GM12878 (cell line): ENCODE data around the gene HPF1. TPM values are rescaled to one million over a fixed set of nuclear protein-coding genes. Genes with fewer than 3 reads are reported as not detected.

ENCODE experiments used
- ATAC-seq: fragments of 200-7000 bp; cut with Tn5 transposase; 3 replicates; pipeline ENCODE4 v1.9.1; 2020; ENCODE audit warnings: mild to moderate bottlenecking, moderate library complexity
- BruUV-seq: library from RNA; stranded (reverse); fragments of 400-500 nt; replicated peaks from 2 replicates; lab custom pipeline; 2021; lab: Mats Ljungman, UMichigan
- CTCF ChIA-PET: fragments of 300-600 bp; sonication (Branson Sonifier 250); formaldehyde crosslinking; extraction: SDS; loops from one replicate; lab custom pipeline; 2021; ENCODE audit warnings: inconsistent platforms; lab: Yijun Ruan, JAX
- POLR2A ChIA-PET: fragments of 350-600 bp; formaldehyde crosslinking; extraction: SDS; loops from one replicate; lab custom pipeline; 2021; ENCODE audit warnings: inconsistent platforms; lab: Charles Lee
- RAD21 ChIA-PET: fragments of 300-600 bp; sonication (Branson Sonifier 250); formaldehyde crosslinking; loops from one replicate; lab custom pipeline; 2023; ENCODE audit warnings: antibody characterized with exemption; ENCODE audit not compliant: unreplicated experiment; lab: Charles Lee
- SMC1A ChIA-PET: fragments of 300-600 bp; sonication (Branson Sonifier 250); formaldehyde crosslinking; loops from one replicate; lab custom pipeline; 2023; ENCODE audit not compliant: unreplicated experiment, uncharacterized antibody; lab: Charles Lee
- DNase-seq: peaks from one replicate; pipeline ENCODE4 v3.0.0-alpha.2; 2011; ENCODE audit warnings: low read depth, low spot score
- FAIRE-seq: peaks from 3 replicates; lab custom pipeline; 2011; peaks lifted over from hg19 to GRCh38; lab: Jason Lieb, UNC
- H2AFZ ChIP-seq: 2 replicates; pipeline ENCODE4 v1.6.0; 2011; ENCODE audit warnings: low read depth, low read length, control low read depth; ENCODE audit not compliant: control insufficient read depth
- H3K27ac ChIP-seq: 2 replicates; pipeline ENCODE4 v1.5.1; 2011; ENCODE audit warnings: control low read depth; ENCODE audit not compliant: control insufficient read depth, insufficient read depth
- H3K27me3 ChIP-seq, 2 experiments: replicated peaks in 1 of 2; 2 replicates each; pipeline versions ENCODE4 v1.6.0 to v1.6.1; 2011; ENCODE audit warnings: low read length in 1 of 2; ENCODE audit not compliant: control insufficient read depth in 2 of 2, insufficient read depth in 2 of 2
- H3K36me3 ChIP-seq, 2 experiments: 2 replicates each; pipeline ENCODE4 v1.5.1; 2011; ENCODE audit warnings: low read length in 1 of 2; ENCODE audit not compliant: control insufficient read depth in 2 of 2, insufficient read depth in 2 of 2
- H3K4me1 ChIP-seq: 2 replicates; pipeline ENCODE4 v1.6.1; 2011; ENCODE audit warnings: mild to moderate bottlenecking, low read length, moderate library complexity, mixed read lengths; ENCODE audit not compliant: control insufficient read depth, insufficient read depth
- H3K4me2 ChIP-seq: 2 replicates; pipeline ENCODE4 v1.6.0; 2011; ENCODE audit warnings: control low read depth; ENCODE audit not compliant: control insufficient read depth, insufficient read depth
- H3K4me3 ChIP-seq: fragments of 200-600 bp; sonication (generic); 2 replicates; pipeline ENCODE4 v1.5.1; 2016
- H3K79me2 ChIP-seq: 2 replicates; pipeline ENCODE4 v1.6.0; 2011; ENCODE audit warnings: low read length; ENCODE audit not compliant: control insufficient read depth, insufficient read depth
- H3K9ac ChIP-seq: 2 replicates; pipeline ENCODE4 v1.8.0; 2011; ENCODE audit warnings: low read length, control low read depth, mixed read lengths; ENCODE audit not compliant: control insufficient read depth, insufficient read depth
- H3K9me3 ChIP-seq: replicated peaks from 3 replicates; pipeline ENCODE4 v1.5.1; 2011; ENCODE audit warnings: mild to moderate bottlenecking, low read length; ENCODE audit not compliant: control insufficient read depth, insufficient read depth
- H4K20me1 ChIP-seq: 2 replicates; pipeline ENCODE4 v1.6.0; 2011; ENCODE audit not compliant: control insufficient read depth, insufficient read depth
- FOXM1 ChIP-seq: IDR thresholded peaks from 2 replicates; pipeline ENCODE4 v1.6.1; 2012; ENCODE audit warnings: low read depth, mild to moderate bottlenecking, inconsistent platforms, low read length, moderate library complexity
- KDM1A ChIP-seq: fragments of 200-600 bp; sonication (generic); IDR thresholded peaks from 2 replicates; pipeline ENCODE4 v1.6.1; 2016; ENCODE audit warnings: borderline replicate concordance
- MEF2A ChIP-seq: IDR thresholded peaks from 2 replicates; pipeline ENCODE4 v1.6.1; 2011; ENCODE audit warnings: low read depth, mild to moderate bottlenecking, low read length, moderate library complexity; ENCODE audit not compliant: insufficient read depth
- MTA2 ChIP-seq: fragments of 450-650 bp; IDR thresholded peaks from 2 replicates; pipeline ENCODE4 v1.6.1; 2016; ENCODE audit warnings: low read depth, mild to moderate bottlenecking, moderate library complexity
- RAD21 ChIP-seq: IDR thresholded peaks from 2 replicates; pipeline ENCODE4 v1.6.1; 2011; ENCODE audit warnings: mild to moderate bottlenecking, low read depth, low read length, moderate library complexity; ENCODE audit not compliant: insufficient read depth
- SMARCA5 ChIP-seq: fragments of 450-650 bp; IDR thresholded peaks from 2 replicates; pipeline ENCODE4 v1.6.1; 2017; ENCODE audit warnings: mild to moderate bottlenecking
- ZSCAN29 ChIP-seq: fragments of 450-650 bp; IDR thresholded peaks from 2 replicates; pipeline ENCODE4 v1.6.1; 2017; ENCODE audit warnings: mild to moderate bottlenecking, moderate library complexity
- WGBS: methylation state at CpG from one replicate; pipeline ENCODE4 v1.1.6; 2016; ENCODE audit warnings: low lambda C conversion rate; ENCODE audit not compliant: insufficient replicate concordance, insufficient coverage; ENCODE audit errors: missing lambda C conversion rate; 5-methylcytosine and 5-hydroxymethylcytosine counted together
- in situ Hi-C: fragments of 300-500 bp; cut with MboI; formaldehyde crosslinking; loops from 9 replicates; pipeline ENCODE4 v1.14.3; 2018; ENCODE audit warnings: mixed read lengths
- intact Hi-C: fragments of 100-400 bp; cut with micrococcal nuclease; formaldehyde crosslinking; loops from one replicate; pipeline ENCODE4 v1.14.2; 2022; ENCODE audit not compliant: unreplicated experiment
- polyA plus RNA-seq, 11 experiments: library from polyadenylated mRNA; depleted of rRNA in 4 of 11; unstranded in 6 of 11; stranded (reverse) in 5 of 11; fragments of >200 nt; fragmentation: Nextera tagmentation in 4 of 11; fragmentation: Illumina TruSeq in 1 of 11; extraction: Ambion mirVana in 4 of 11; extraction: Trizol in 1 of 11; gene quantifications; 1 replicate in 1 of 11; 2 replicates in 10 of 11; pipeline versions ENCODE4 v1.2.1 to v1.2.3, GENCODE V29; 2011 to 2016; ENCODE audit warnings: inconsistent platforms in 2 of 11, missing spikeins in 2 of 11, low read depth in 1 of 11
- total RNA-seq, 4 experiments: library from RNA; depleted of rRNA in 3 of 4; stranded (reverse); fragments of >200 nt in 3 of 4; fragmentation: Illumina TruSeq in 1 of 4; extraction: Trizol in 1 of 4; gene quantifications; 2 replicates each; pipeline versions ENCODE4 v1.2.1 to v1.2.3, GENCODE V29; 2013 to 2021
- TF ChIP-seq, protein P1 (sequence below): IDR thresholded peaks from 2 replicates; pipeline ENCODE4 v1.6.1; 2012; ENCODE audit warnings: low read depth, low read length, improper control_type of control experiment
- TF ChIP-seq, protein P2 (sequence below), 3 experiments: IDR thresholded peaks in 2 of 3; conservative IDR thresholded peaks in 1 of 3; 2 replicates each; pipeline ENCODE4 v1.5.1; 2011; ENCODE audit warnings: low read depth in 3 of 3, low read length in 3 of 3, mild to moderate bottlenecking in 3 of 3, control low read depth in 2 of 3, moderate library complexity in 2 of 3, inconsistent platforms in 1 of 3, mixed read lengths in 1 of 3; ENCODE audit not compliant: control insufficient read depth in 2 of 3, insufficient read depth in 1 of 3; ENCODE audit errors: extremely low read depth in 1 of 3

Gene HPF1
- total and polyA plus RNA-seq, 10 of the 15 experiments (the other 5 are each of a cell fraction or from before 2014, with no cell fraction given): 31.2 to 93.5 (median 48.7) TPM

DNA sequence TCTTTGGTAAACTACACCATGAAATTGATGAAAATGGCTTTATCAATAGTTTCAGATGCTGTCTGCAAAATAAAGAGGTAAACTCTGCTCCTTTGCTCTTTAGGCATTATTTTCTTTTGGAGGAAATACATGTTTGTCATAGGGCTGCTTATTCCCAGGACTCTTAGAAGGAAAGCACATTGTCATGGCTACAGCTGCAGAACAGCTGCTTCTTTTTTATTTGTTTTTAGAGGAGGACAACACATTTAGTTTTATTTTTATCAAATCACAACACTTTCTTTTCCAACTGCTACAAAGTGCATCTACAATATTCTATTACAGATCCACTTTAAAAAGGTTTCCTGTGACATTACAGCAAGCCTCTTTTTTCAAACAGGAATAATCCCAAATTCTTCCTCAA is 12.7 kb upstream of the HPF1 start (continued):
- TF ChIP-seq, protein P1, sequence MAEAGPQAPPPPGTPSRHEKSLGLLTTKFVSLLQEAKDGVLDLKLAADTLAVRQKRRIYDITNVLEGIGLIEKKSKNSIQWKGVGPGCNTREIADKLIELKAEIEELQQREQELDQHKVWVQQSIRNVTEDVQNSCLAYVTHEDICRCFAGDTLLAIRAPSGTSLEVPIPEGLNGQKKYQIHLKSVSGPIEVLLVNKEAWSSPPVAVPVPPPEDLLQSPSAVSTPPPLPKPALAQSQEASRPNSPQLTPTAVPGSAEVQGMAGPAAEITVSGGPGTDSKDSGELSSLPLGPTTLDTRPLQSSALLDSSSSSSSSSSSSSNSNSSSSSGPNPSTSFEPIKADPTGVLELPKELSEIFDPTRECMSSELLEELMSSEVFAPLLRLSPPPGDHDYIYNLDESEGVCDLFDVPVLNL: no peak

DNA sequence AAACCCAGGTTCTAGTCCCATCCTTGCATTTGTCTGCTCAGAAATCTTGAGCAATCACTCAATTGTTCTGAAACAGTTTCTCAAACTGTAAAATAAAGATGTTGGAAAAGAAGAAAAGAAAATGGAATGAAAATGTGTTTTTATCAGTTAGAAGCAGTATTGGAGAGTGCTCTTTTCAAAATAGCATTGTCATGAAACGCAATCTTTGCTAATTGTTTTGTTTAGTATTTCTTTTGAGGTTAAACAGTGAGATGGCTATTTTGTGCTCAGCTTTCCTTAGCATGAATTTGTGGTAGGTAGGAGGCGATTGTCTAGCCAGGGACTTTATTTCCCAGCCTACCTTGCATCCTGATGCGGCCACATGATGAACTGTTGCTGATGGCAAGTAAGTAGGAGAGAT is 10.6 kb upstream of the HPF1 start:
- RAD21 ChIA-PET: no interaction called here
- H4K20me1 ChIP-seq: no peaks in the 10 kb centered on the region
- in situ Hi-C loops: no loop called here
- no peak overlapping the region for H3K9ac ChIP-seq
- no peak for ATAC-seq
- no peak overlapping the region for H3K27ac ChIP-seq
- 48% methylated on average over 3 of the region's 3 CpGs for WGBS
- DNase-seq: no peak
- intact Hi-C loops: no loop called here
- H3K4me3 ChIP-seq: no peak overlapping the region
- SMC1A ChIA-PET: interaction anchor here (0.8 kb wide), 1 partner anchor 155 kb away, joined by 3 read pairs; no protein-coding TSS in a partner anchor
- FAIRE-seq: no peak
- no peaks in the 10 kb centered on the region for H3K36me3 ChIP-seq
- POLR2A ChIA-PET: no interaction called here
- TF ChIP-seq MEF2A (no peak), KDM1A (no peak)
- no peak overlapping the region for H2AFZ ChIP-seq
- H3K4me1 ChIP-seq: no peaks in the 10 kb centered on the region
- H3K9me3 ChIP-seq: no peaks in the 10 kb centered on the region
- CTCF ChIA-PET: no interaction called here
- H3K27me3 ChIP-seq: no peaks in the 10 kb centered on the region
- no peaks in the 10 kb centered on the region for H3K79me2 ChIP-seq
- H3K4me2 ChIP-seq: no peak overlapping the region
- no TSS peak for BruUV-seq

DNA sequence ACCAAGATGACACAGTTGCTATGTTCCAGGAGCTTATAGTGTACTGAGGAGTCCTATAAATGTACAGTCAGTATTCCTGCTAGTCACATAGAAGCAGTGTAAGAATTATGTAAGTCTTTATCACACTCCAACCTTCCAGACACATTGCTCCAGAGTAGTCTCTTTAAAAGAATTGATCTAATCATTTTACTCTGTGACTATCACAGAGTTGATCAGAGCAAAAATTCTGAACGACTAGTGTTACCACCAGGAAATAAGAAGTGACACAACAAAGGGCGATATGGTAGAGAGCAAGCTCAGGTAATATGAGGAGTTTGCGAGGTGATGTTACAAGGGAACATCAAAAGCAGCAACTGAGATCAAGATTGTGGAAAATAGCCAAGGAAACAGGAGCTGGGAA is 9.0 kb upstream of the HPF1 start:
- ATAC-seq (no peak), FAIRE-seq (no peak), DNase-seq (no peak)
- H3K36me3 ChIP-seq: no peaks in the 10 kb centered on the region
- WGBS: 71% methylated on average over 3 of the region's 3 CpGs
- H4K20me1 ChIP-seq: no peaks in the 10 kb centered on the region
- CTCF ChIA-PET: interaction anchor here (1.3 to 2.2 kb wide), 2 partner anchors 44 to 146 kb away, joined by 3 to 5 read pairs; partner anchors contain the start of gene CLCN3
- no peak overlapping the region for H3K9ac ChIP-seq
- intact Hi-C loops: no loop called here
- H3K27ac ChIP-seq: no peak overlapping the region
- no peaks in the 10 kb centered on the region for H3K9me3 ChIP-seq
- H3K27me3 ChIP-seq: no peaks in the 10 kb centered on the region
- in situ Hi-C loops: no loop called here
- POLR2A ChIA-PET: no interaction called here
- H3K4me1 ChIP-seq: no peaks in the 10 kb centered on the region
- no peak overlapping the region for H3K4me2 ChIP-seq
- H3K4me3 ChIP-seq: no peak overlapping the region
- no TSS peak for BruUV-seq
- RAD21 ChIA-PET: no interaction called here
- H2AFZ ChIP-seq: no peak overlapping the region
- SMC1A ChIA-PET: interaction anchor here (0.9 kb wide), 1 partner anchor 10 kb away, joined by 3 read pairs; no protein-coding TSS in a partner anchor
- H3K79me2 ChIP-seq: no peaks in the 10 kb centered on the region
- TF ChIP-seq FOXM1 (no peak), ZSCAN29 (no peak), RAD21 (no peak), MTA2 (no peak), SMARCA5 (no peak)
- TF ChIP-seq, protein P2, sequence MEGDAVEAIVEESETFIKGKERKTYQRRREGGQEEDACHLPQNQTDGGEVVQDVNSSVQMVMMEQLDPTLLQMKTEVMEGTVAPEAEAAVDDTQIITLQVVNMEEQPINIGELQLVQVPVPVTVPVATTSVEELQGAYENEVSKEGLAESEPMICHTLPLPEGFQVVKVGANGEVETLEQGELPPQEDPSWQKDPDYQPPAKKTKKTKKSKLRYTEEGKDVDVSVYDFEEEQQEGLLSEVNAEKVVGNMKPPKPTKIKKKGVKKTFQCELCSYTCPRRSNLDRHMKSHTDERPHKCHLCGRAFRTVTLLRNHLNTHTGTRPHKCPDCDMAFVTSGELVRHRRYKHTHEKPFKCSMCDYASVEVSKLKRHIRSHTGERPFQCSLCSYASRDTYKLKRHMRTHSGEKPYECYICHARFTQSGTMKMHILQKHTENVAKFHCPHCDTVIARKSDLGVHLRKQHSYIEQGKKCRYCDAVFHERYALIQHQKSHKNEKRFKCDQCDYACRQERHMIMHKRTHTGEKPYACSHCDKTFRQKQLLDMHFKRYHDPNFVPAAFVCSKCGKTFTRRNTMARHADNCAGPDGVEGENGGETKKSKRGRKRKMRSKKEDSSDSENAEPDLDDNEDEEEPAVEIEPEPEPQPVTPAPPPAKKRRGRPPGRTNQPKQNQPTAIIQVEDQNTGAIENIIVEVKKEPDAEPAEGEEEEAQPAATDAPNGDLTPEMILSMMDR (IDR thresholded peaks at IDR 0.05 in 2 of 3, conservative IDR thresholded peaks at IDR 0.05 in 1 of 3; ENCODE audit: control insufficient read depth in 2 of 3, extremely low read depth in 1 of 3, insufficient read depth in 1 of 3, low read depth in 3 of 3, low read length in 3 of 3): no peak
